Natural killer cell (primary cell): Measurements from ENCODE around the gene NPIPB8. TPM values are rescaled to one million over a fixed set of nuclear protein-coding genes. Genes with fewer than 3 reads are reported as not detected.
"Not testable (repeated sequence)": the region's sequence is repeated elsewhere in the genome, so short reads cannot be mapped to it uniquely, and the experiment has no call there.

Experiments
- ATAC-seq, 3 donors: fragments of 150-1000 bp in 2 of 3; fragments of 200-7000 bp in 1 of 3; cut with Tn5 transposase; 1 replicate in 1 of 3; 2 replicates in 2 of 3; pipeline ENCODE4 v1.10.0; 2021; ENCODE audit warnings: mild to moderate bottlenecking in 2 of 3, moderate library complexity in 2 of 3
- DNase-seq, 2 donors: peaks; one replicate each; pipeline versions ENCODE4 v3.0.0 to v3.0.0-alpha.2; 2013 to 2021; ENCODE audit warnings: mixed read lengths in 1 of 2
- H3K27ac ChIP-seq: one replicate; pipeline ENCODE4 v1.5.1; 2013; ENCODE audit warnings: mild to moderate bottlenecking, low read length
- H3K27me3 ChIP-seq: one replicate; pipeline ENCODE4 v1.6.1; 2013; ENCODE audit warnings: low read length; ENCODE audit not compliant: control insufficient read depth, insufficient read depth
- H3K36me3 ChIP-seq: one replicate; pipeline ENCODE4 v1.6.1; 2013; ENCODE audit warnings: low read length; ENCODE audit not compliant: control insufficient read depth, insufficient read depth
- H3K4me1 ChIP-seq: one replicate; pipeline ENCODE4 v1.6.1; 2013; ENCODE audit warnings: low read length; ENCODE audit not compliant: control insufficient read depth, insufficient read depth
- H3K4me3 ChIP-seq: one replicate; pipeline ENCODE4 v1.5.1; 2013; ENCODE audit warnings: low read length
- H3K9me3 ChIP-seq: one replicate; pipeline ENCODE4 v1.6.1; 2013; ENCODE audit warnings: low read length; ENCODE audit not compliant: control insufficient read depth, insufficient read depth
- H3K27ac Mint-ChIP-seq, 2 donors: one replicate each; pipeline ENCODE4 v1.8.0; 2022; ENCODE audit warnings: mild to moderate bottlenecking in 2 of 2, mixed read lengths in 2 of 2, moderate library complexity in 1 of 2
- H3K27me3 Mint-ChIP-seq, 2 donors: one replicate each; pipeline ENCODE4 v1.8.0; 2022; ENCODE audit warnings: low read depth in 2 of 2, mixed read lengths in 2 of 2
- H3K36me3 Mint-ChIP-seq: one replicate; pipeline ENCODE4 v1.8.0; 2022; ENCODE audit warnings: mixed read lengths
- H3K4me1 Mint-ChIP-seq, 2 donors: one replicate each; pipeline ENCODE4 v1.8.0; 2022; ENCODE audit warnings: mixed read lengths in 2 of 2
- H3K4me3 Mint-ChIP-seq: one replicate; pipeline ENCODE4 v1.8.0; 2022; ENCODE audit warnings: mild to moderate bottlenecking, moderate library complexity, mixed read lengths
- H3K9me3 Mint-ChIP-seq, 2 donors: one replicate each; pipeline ENCODE4 v1.8.0; 2022; ENCODE audit warnings: mixed read lengths in 2 of 2
- CTCF ChIP-seq: fragments of 200-600 bp; IDR thresholded peaks from one replicate; pipeline ENCODE4 v1.8.0; 2022; ENCODE audit warnings: antibody characterized with exemption
- WGBS: methylation state at CpG from one replicate; pipeline ENCODE4 v1.1.7; 2013; ENCODE audit warnings: missing lambda C conversion rate; ENCODE audit not compliant: insufficient coverage; 5-methylcytosine and 5-hydroxymethylcytosine counted together
- intact Hi-C: fragments of 100-400 bp; cut with micrococcal nuclease; formaldehyde crosslinking; loops from one replicate; pipeline ENCODE4 v1.14.2; 2022
- total RNA-seq, 4 donors: library from RNA; stranded (reverse); fragments of 120-200 nt in 1 of 4; gene quantifications; one replicate each; pipeline versions ENCODE4 v1.2.3 to v1.2.4, GENCODE V29; 2013 to 2022

NPIPB8 gene
- total RNA-seq, 3 donors from 2014 or later (not counting 1 experiment from before 2014, with no cell fraction given): 0.19 to 3.7 TPM; not detected in 1

- not testable (repeated sequence) for H3K4me3 ChIP-seq
- peak overlapping the region; percentile 9 for H3K4me3 Mint-ChIP-seq
Measured at GRCh38 chr16:28608867-28609596, 28.8 kb upstream of the NPIPB8 start.

GRCh38 chr16:28609631-28610594 lies 28.0 kb upstream of the NPIPB8 start, which contains the start of gene SULT1A1:
Gene SULT1A1, minus strand, starts transcription at chr16:28610044. Its CDS starts 1,189 bp downstream, at chr16:28608855.
- H3K9me3 Mint-ChIP-seq: no peaks in the 10 kb centered on the region
- DNase-seq (no peak), ATAC-seq (peak in 1 of 3 donors; percentile 29)
- Histone ChIP-seq H3K27ac (no peak within 1 kb of the TSS), H3K9me3 (no peaks in the 10 kb centered on the region), H3K4me1 (peaks cover 14% of the 10 kb centered on the region), H3K27me3 (no peaks in the 10 kb centered on the region), H3K36me3 (no peaks in the 10 kb centered on the region), H3K4me3 (no peak within 1 kb of the TSS)
- 62% methylated on average over 10 of the region's 11 CpGs for WGBS
- peak within 1 kb of the TSS; percentile 9 for H3K4me3 Mint-ChIP-seq
- H3K36me3 Mint-ChIP-seq: no peaks in the 10 kb centered on the region
- no peaks in the 10 kb centered on the region for H3K27me3 Mint-ChIP-seq
- TF ChIP-seq CTCF: no peak
- peaks cover 14 to 24% of the 10 kb centered on the region in 2 donors for H3K4me1 Mint-ChIP-seq
- intact Hi-C loops: no loop called here
- H3K27ac Mint-ChIP-seq: peak within 1 kb of the TSS; percentile 16 to 70

More at GRCh38 chr16:28608867-28609596, 28.8 kb upstream of the NPIPB8 start:
- intact Hi-C loops, H3K9me3 ChIP-seq, ATAC-seq, H3K27me3 Mint-ChIP-seq, H3K27ac ChIP-seq, H3K27me3 ChIP-seq, DNase-seq, H3K36me3 Mint-ChIP-seq, H3K36me3 ChIP-seq, H3K9me3 Mint-ChIP-seq: not testable (repeated sequence)
- H3K4me1 ChIP-seq: peaks cover 14% of the 10 kb centered on the region
- Mint-ChIP-seq H3K4me1 (peaks cover 14 to 24% of the 10 kb centered on the region in 2 donors), H3K27ac (peak overlapping the region in 1 of 2 donors; percentile 70)
- WGBS: 89% methylated on average over 6 of the region's 11 CpGs

GRCh38 chr16:28610595-28611191 lies 27.2 kb upstream of the NPIPB8 start:
- peaks cover 14% of the 10 kb centered on the region for H3K4me1 ChIP-seq
- Mint-ChIP-seq H3K9me3 (no peaks in the 10 kb centered on the region), H3K27me3 (no peaks in the 10 kb centered on the region), H3K4me1 (peaks cover 17 to 27% of the 10 kb centered on the region in 2 donors), H3K4me3 (no peak overlapping the region), H3K36me3 (no peaks in the 10 kb centered on the region), H3K27ac (peak overlapping the region; percentile 16 to 70)
- H3K36me3 ChIP-seq: no peaks in the 10 kb centered on the region
- no peak for ATAC-seq
- no peak for DNase-seq
- H3K27ac ChIP-seq: no peak overlapping the region
- H3K4me3 ChIP-seq: no peak overlapping the region
- H3K9me3 ChIP-seq: no peaks in the 10 kb centered on the region
- intact Hi-C loops: no loop called here
- H3K27me3 ChIP-seq: no peaks in the 10 kb centered on the region
- no peak for TF ChIP-seq CTCF
- WGBS: 80% methylated on average over 9 of the region's 10 CpGs

- ATAC-seq: peak; percentile 77 to 97 (median 96)
- H3K27ac ChIP-seq, H3K27me3 Mint-ChIP-seq, H3K36me3 ChIP-seq, H3K9me3 Mint-ChIP-seq, DNase-seq, H3K27me3 ChIP-seq, H3K27ac Mint-ChIP-seq, H3K36me3 Mint-ChIP-seq, intact Hi-C loops, H3K4me3 Mint-ChIP-seq, H3K4me3 ChIP-seq, H3K9me3 ChIP-seq: not testable (repeated sequence)
- H3K4me1 Mint-ChIP-seq: peaks cover 19 to 30% of the 10 kb centered on the region in 2 donors
- WGBS: no CpG with 5 or more reads among the region's 17 CpGs
- peaks cover 14% of the 10 kb centered on the region for H3K4me1 ChIP-seq
Measured at GRCh38 chr16:28612359-28613280, 25.2 kb upstream of the NPIPB8 start.

- H3K27ac ChIP-seq, H3K9me3 ChIP-seq, H3K36me3 Mint-ChIP-seq, H3K36me3 ChIP-seq, DNase-seq, H3K4me3 ChIP-seq, H3K27me3 Mint-ChIP-seq, ATAC-seq, intact Hi-C loops, H3K27me3 ChIP-seq, H3K9me3 Mint-ChIP-seq, H3K4me3 Mint-ChIP-seq, H3K27ac Mint-ChIP-seq: not testable (repeated sequence)
- WGBS: no CpG with 5 or more reads among the region's 26 CpGs
- peaks cover 19 to 29% of the 10 kb centered on the region in 2 donors for H3K4me1 Mint-ChIP-seq
- H3K4me1 ChIP-seq: peaks cover 14% of the 10 kb centered on the region
Measured at GRCh38 chr16:28613912-28614311, 24.0 kb upstream of the NPIPB8 start.
